DND-41 (cell line): Measurements from ENCODE around the gene MACIR.

Experiments
- ATAC-seq: fragments of 200-7000 bp; cut with Tn5 transposase; 3 replicates; pipeline ENCODE4 v1.9.1; 2021; ENCODE audit warnings: low read depth; ENCODE audit not compliant: insufficient read depth
- DNase-seq: peaks from one replicate; pipeline ENCODE4 v3.0.0-alpha.2; 2020
- H2AFZ ChIP-seq: 2 replicates; pipeline ENCODE4 v1.6.0; 2012; ENCODE audit warnings: low read depth, low read length
- H3K27ac ChIP-seq: 2 replicates; pipeline ENCODE4 v1.5.1; 2012; ENCODE audit warnings: low read length, inconsistent platforms
- H3K27me3 ChIP-seq: fragments of 200-600 bp; sonication (generic); 2 replicates; pipeline ENCODE4 v1.6.0; 2012; ENCODE audit warnings: low read length, mild to moderate bottlenecking, inconsistent platforms; ENCODE audit not compliant: insufficient read depth, poor library complexity
- H3K36me3 ChIP-seq: 2 replicates; pipeline ENCODE4 v1.5.1; 2012; ENCODE audit warnings: low read length, inconsistent platforms; ENCODE audit not compliant: insufficient read depth
- H3K4me1 ChIP-seq: 2 replicates; pipeline ENCODE4 v1.5.1; 2012; ENCODE audit warnings: mild to moderate bottlenecking, low read length; ENCODE audit not compliant: insufficient read depth
- H3K4me2 ChIP-seq: 2 replicates; pipeline ENCODE4 v1.6.0; 2012; ENCODE audit warnings: mild to moderate bottlenecking, moderate library complexity, low read length, inconsistent platforms; ENCODE audit not compliant: insufficient read depth
- H3K4me3 ChIP-seq, 2 experiments: fragments of 200-600 bp in 1 of 2; shearing (Covaris generic) in 1 of 2; 2 replicates each; pipeline ENCODE4 v1.5.1; 2012 to 2016; ENCODE audit warnings: inconsistent platforms in 2 of 2, low read length in 2 of 2, mild to moderate bottlenecking in 2 of 2, low read depth in 1 of 2, moderate library complexity in 1 of 2
- H3K79me2 ChIP-seq: 2 replicates; pipeline ENCODE4 v1.6.0; 2012; ENCODE audit warnings: low read length, inconsistent platforms; ENCODE audit not compliant: insufficient read depth
- H3K9ac ChIP-seq: 2 replicates; pipeline ENCODE4 v1.6.0; 2012; ENCODE audit warnings: low read depth, mild to moderate bottlenecking, inconsistent platforms, low read length, moderate library complexity
- H3K9me3 ChIP-seq: 2 replicates; pipeline ENCODE4 v1.5.1; 2012; ENCODE audit warnings: low read length, moderate library complexity, mild to moderate bottlenecking, inconsistent platforms; ENCODE audit not compliant: insufficient read depth, severe bottlenecking
- H4K20me1 ChIP-seq: 2 replicates; pipeline ENCODE4 v1.6.0; 2012; ENCODE audit warnings: low read length; ENCODE audit not compliant: insufficient read depth
- EZH2 ChIP-seq: IDR thresholded peaks from 3 replicates; pipeline ENCODE4 v1.6.1; 2012; ENCODE audit warnings: borderline replicate concordance, low read depth, mild to moderate bottlenecking, moderate library complexity, low read length, inconsistent platforms; ENCODE audit not compliant: severe bottlenecking
- TF ChIP-seq, protein P1 (sequence below): IDR thresholded peaks from 2 replicates; pipeline ENCODE4 v1.5.1; 2012; ENCODE audit warnings: borderline replicate concordance, low read length, moderate library complexity, mild to moderate bottlenecking; ENCODE audit not compliant: poor library complexity, severe bottlenecking; ENCODE audit errors: extremely low read depth

The MACIR gene

DNA sequence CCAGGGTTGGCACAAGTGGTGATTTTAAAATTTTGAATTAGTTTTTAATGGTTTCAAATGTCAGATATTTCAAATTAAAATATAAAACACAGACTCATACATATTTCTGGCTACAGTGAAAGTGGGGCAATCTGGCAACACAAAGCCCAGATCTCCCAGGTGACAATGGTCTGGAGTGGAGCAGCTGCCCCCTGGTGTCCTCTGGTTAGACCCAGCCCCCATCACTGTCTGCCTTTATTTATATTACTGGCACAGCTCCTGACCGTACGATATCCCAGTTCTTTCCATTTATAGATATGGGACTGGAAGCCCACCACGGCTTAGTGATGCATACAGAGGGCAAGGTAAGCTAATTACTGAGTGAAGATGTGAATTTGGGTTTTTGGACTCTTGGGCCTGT lies 37.3 kb downstream of the MACIR start:
- Histone ChIP-seq H2AFZ (no peak overlapping the region), H3K27me3 (no peaks in the 10 kb centered on the region), H3K9me3 (no peaks in the 10 kb centered on the region), H3K27ac (no peak overlapping the region), H3K4me3 (no peak overlapping the region), H4K20me1 (no peaks in the 10 kb centered on the region), H3K4me1 (no peaks in the 10 kb centered on the region), H3K79me2 (no peaks in the 10 kb centered on the region), H3K4me2 (no peak overlapping the region), H3K9ac (no peak overlapping the region), H3K36me3 (no peaks in the 10 kb centered on the region)
- ATAC-seq (no peak), DNase-seq (no peak)
- TF ChIP-seq EZH2: no peak
- TF ChIP-seq, protein P1, sequence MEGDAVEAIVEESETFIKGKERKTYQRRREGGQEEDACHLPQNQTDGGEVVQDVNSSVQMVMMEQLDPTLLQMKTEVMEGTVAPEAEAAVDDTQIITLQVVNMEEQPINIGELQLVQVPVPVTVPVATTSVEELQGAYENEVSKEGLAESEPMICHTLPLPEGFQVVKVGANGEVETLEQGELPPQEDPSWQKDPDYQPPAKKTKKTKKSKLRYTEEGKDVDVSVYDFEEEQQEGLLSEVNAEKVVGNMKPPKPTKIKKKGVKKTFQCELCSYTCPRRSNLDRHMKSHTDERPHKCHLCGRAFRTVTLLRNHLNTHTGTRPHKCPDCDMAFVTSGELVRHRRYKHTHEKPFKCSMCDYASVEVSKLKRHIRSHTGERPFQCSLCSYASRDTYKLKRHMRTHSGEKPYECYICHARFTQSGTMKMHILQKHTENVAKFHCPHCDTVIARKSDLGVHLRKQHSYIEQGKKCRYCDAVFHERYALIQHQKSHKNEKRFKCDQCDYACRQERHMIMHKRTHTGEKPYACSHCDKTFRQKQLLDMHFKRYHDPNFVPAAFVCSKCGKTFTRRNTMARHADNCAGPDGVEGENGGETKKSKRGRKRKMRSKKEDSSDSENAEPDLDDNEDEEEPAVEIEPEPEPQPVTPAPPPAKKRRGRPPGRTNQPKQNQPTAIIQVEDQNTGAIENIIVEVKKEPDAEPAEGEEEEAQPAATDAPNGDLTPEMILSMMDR: no peak

DNA sequence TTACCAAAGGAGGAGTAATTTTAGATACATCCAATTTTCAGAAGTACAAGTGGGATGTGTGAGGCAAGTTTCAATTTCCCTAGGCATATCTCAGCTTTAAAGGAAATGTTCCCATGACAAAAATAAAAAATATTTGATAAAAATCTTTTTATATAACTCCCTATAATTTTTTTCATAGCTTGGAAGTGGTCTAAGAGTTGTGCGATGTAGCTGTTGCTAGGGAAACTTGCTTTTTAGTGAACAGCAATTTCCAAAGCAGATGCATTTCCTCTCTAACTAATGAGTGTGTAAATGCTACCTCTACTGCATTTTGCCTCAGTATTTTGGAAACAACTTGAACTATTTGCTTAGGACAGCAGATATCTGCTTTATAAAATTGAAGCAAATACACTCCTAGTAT lies 39.6 kb downstream of the MACIR start:
- Histone ChIP-seq H3K4me3 (no peak overlapping the region), H3K9me3 (no peaks in the 10 kb centered on the region), H3K4me1 (no peaks in the 10 kb centered on the region), H3K36me3 (no peaks in the 10 kb centered on the region), H3K4me2 (no peak overlapping the region), H3K27ac (no peak overlapping the region), H3K27me3 (no peaks in the 10 kb centered on the region), H4K20me1 (no peaks in the 10 kb centered on the region), H2AFZ (no peak overlapping the region), H3K79me2 (no peaks in the 10 kb centered on the region), H3K9ac (no peak overlapping the region)
- no peak for ATAC-seq
- no peak for TF ChIP-seq EZH2
- TF ChIP-seq, protein P1: no peak
- DNase-seq: no peak

- TF ChIP-seq EZH2: no peak
- TF ChIP-seq, protein P1: no peak
- Histone ChIP-seq H2AFZ (no peak overlapping the region), H3K4me3 (no peak overlapping the region), H3K36me3 (no peaks in the 10 kb centered on the region), H4K20me1 (no peaks in the 10 kb centered on the region), H3K9ac (no peak overlapping the region), H3K4me1 (no peaks in the 10 kb centered on the region), H3K9me3 (no peaks in the 10 kb centered on the region), H3K4me2 (no peak overlapping the region), H3K27me3 (no peaks in the 10 kb centered on the region), H3K27ac (no peak overlapping the region), H3K79me2 (no peaks in the 10 kb centered on the region)
- DNase-seq: no peak
- no peak for ATAC-seq
Observed at GRCh38 chr5:103298607-103299188, 40.1 kb downstream of the MACIR start.

DNA sequence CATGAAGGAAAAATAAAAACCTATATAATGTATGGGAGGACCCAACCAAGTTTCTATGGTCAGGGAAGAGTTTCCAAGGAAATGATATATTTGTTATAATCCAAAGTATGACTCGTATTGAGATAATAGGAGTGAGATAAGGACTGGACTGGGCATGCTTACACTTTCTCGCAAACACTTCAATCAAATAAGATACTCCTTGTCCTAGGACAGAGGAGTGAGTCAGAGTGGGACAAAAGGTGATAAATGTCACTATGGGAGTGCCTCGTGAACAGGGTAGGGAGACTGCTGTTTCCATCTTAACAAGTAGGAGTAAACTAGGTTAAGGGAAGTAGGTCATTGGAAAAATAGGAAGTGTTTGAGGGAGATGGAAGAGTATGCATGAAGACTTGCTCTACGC lies 47.2 kb downstream of the MACIR start:
- no peak overlapping the region for H3K9ac ChIP-seq
- TF ChIP-seq EZH2: no peak
- TF ChIP-seq, protein P1: no peak
- no peaks in the 10 kb centered on the region for H3K4me1 ChIP-seq
- H3K4me3 ChIP-seq: no peak overlapping the region
- H3K27me3 ChIP-seq: no peaks in the 10 kb centered on the region
- no peak overlapping the region for H3K4me2 ChIP-seq
- no peaks in the 10 kb centered on the region for H3K36me3 ChIP-seq
- DNase-seq: no peak
- no peaks in the 10 kb centered on the region for H3K9me3 ChIP-seq
- no peaks in the 10 kb centered on the region for H4K20me1 ChIP-seq
- no peaks in the 10 kb centered on the region for H3K79me2 ChIP-seq
- no peak overlapping the region for H2AFZ ChIP-seq
- no peak for ATAC-seq
- H3K27ac ChIP-seq: no peak overlapping the region
